HCT116 (cell line): Measurements from ENCODE around the gene PLCG2.

Experiments
- CEBPB ChIP-seq: IDR thresholded peaks from 2 replicates; pipeline ENCODE4 v1.6.1; 2012; ENCODE audit warnings: low read depth
- CTCF ChIP-seq, 3 experiments: fragments of 200-600 bp in 1 of 3; sonication (generic) in 1 of 3; IDR thresholded peaks in 2 of 3; conservative IDR thresholded peaks in 1 of 3; 2 replicates each; pipeline ENCODE4 v1.5.1; 2012 to 2017; ENCODE audit warnings: low read depth in 2 of 3, low read length in 2 of 3, antibody characterized with exemption in 1 of 3, borderline replicate concordance in 1 of 3, control low read depth in 1 of 3, mild to moderate bottlenecking in 1 of 3, mixed read lengths in 1 of 3, mixed run types in 1 of 3, moderate library complexity in 1 of 3; ENCODE audit not compliant: insufficient read depth in 1 of 3
- EGR1 ChIP-seq: IDR thresholded peaks from 2 replicates; pipeline ENCODE4 v1.6.1; 2012; ENCODE audit warnings: low read depth
- EZH2 ChIP-seq: fragments of 200-600 bp; sonication (generic); IDR thresholded peaks from 2 replicates; pipeline ENCODE4 v1.6.1; 2017; ENCODE audit warnings: antibody characterized with exemption, mixed run types
- EZH2phosphoT487 ChIP-seq: fragments of 200-600 bp; IDR thresholded peaks from 2 replicates; pipeline ENCODE4 v1.6.1; 2018; ENCODE audit warnings: antibody characterized with exemption, borderline replicate concordance
- JUND ChIP-seq: IDR thresholded peaks from 2 replicates; pipeline ENCODE4 v1.6.1; 2012
- MAX ChIP-seq: IDR thresholded peaks from 2 replicates; pipeline ENCODE4 v1.6.1; 2012
- POLR2A ChIP-seq: IDR thresholded peaks from 2 replicates; pipeline ENCODE4 v1.7.0; 2011; ENCODE audit warnings: borderline replicate concordance; ENCODE audit not compliant: insufficient read depth, insufficient read length; ENCODE audit errors: extremely low read depth
- POLR2AphosphoS5 ChIP-seq: IDR thresholded peaks from 2 replicates; pipeline ENCODE4 v1.6.1; 2011; ENCODE audit warnings: mild to moderate bottlenecking, low read depth, low read length, moderate library complexity
- RAD21 ChIP-seq: IDR thresholded peaks from 2 replicates; pipeline ENCODE4 v1.6.1; 2012; ENCODE audit warnings: low read depth, mild to moderate bottlenecking
- REST ChIP-seq: IDR thresholded peaks from 2 replicates; pipeline ENCODE4 v1.6.1; 2012; ENCODE audit warnings: low read depth
- TCF7L2 ChIP-seq: IDR thresholded peaks from 2 replicates; pipeline ENCODE4 v1.7.0; 2011; ENCODE audit warnings: borderline replicate concordance, inconsistent platforms; ENCODE audit not compliant: insufficient read depth, insufficient read length; ENCODE audit errors: extremely low read depth
- YY1 ChIP-seq: IDR thresholded peaks from 2 replicates; pipeline ENCODE4 v1.6.1; 2011; ENCODE audit warnings: low read length, low read depth, moderate library complexity, mild to moderate bottlenecking; ENCODE audit not compliant: insufficient replicate concordance; ENCODE audit errors: extremely low read depth
- ZFX ChIP-seq: fragments of 450-650 bp; IDR thresholded peaks from 2 replicates; pipeline ENCODE4 v1.6.1; 2017

- TF ChIP-seq CEBPB (no peak), CTCF (IDR thresholded peaks at IDR 0.05 in 2 of 3, conservative IDR thresholded peaks at IDR 0.05 in 1 of 3; ENCODE audit: borderline replicate concordance in 1 of 3, insufficient read depth in 1 of 3, low read depth in 2 of 3, low read length in 2 of 3) (no peak), POLR2A (peak; percentile 78), EZH2 (no peak), MAX (no peak), POLR2AphosphoS5 (peak; percentile 90), YY1 (peak; percentile 83), EGR1 (no peak), RAD21 (no peak), JUND (no peak), TCF7L2 (no peak), ZFX (peak; percentile 8; the same call in 1 of the 2 replicates), EZH2phosphoT487 (no peak), REST (no peak)
Measured at GRCh38 chr16:81745704-81746558, 33.2 kb upstream of the PLCG2 start.
